HCT116 (cell line): ENCODE data around the gene SGCB. TPM values are rescaled to one million over a fixed set of nuclear protein-coding genes. Genes with fewer than 3 reads are reported as not detected.

ENCODE experiments used
- ATAC-seq: fragments of 200-7000 bp; cut with Tn5 transposase; 2 replicates; pipeline ENCODE4 v1.9.1; 2020; ENCODE audit warnings: mild to moderate bottlenecking, moderate library complexity
- BruUV-seq: library from RNA; stranded (reverse); fragments of 400-500 nt; replicated peaks from 2 replicates; lab custom pipeline; 2021; lab: Mats Ljungman, UMichigan
- CTCF ChIA-PET: fragments of 300-600 bp; sonication (Branson Sonifier 250); formaldehyde crosslinking; loops from one replicate; lab custom pipeline; 2021; ENCODE audit warnings: antibody characterized with exemption; lab: Charles Lee
- POLR2A ChIA-PET: fragments of 300-600, 350-600 bp; sonication (Branson Sonifier 250); formaldehyde crosslinking; loops from one replicate; lab custom pipeline; 2021; ENCODE audit warnings: antibody characterized with exemption; lab: Charles Lee
- RAD21 ChIA-PET, 2 experiments: fragments of 300-600 bp; sonication (Branson Sonifier 250); formaldehyde crosslinking; loops; one replicate each; lab custom pipeline; 2023; ENCODE audit warnings: low total read pairs in 2 of 2; ENCODE audit not compliant: uncharacterized antibody in 2 of 2, unreplicated experiment in 2 of 2, low non-redundant PET in 1 of 2; lab: Charles Lee
- DNase-seq: peaks from one replicate; pipeline ENCODE4 v3.0.0-alpha.2; 2010; ENCODE audit warnings: low read depth, low spot score
- H2AFZ ChIP-seq: fragments of 200-600 bp; shearing (Covaris generic), sonication (generic); 2 replicates; pipeline ENCODE4 v1.6.1; 2017; ENCODE audit warnings: low read depth, mixed run types, mixed read lengths, antibody characterized with exemption, low read length; ENCODE audit not compliant: poor library complexity, severe bottlenecking
- H3K27ac ChIP-seq: 2 replicates; pipeline ENCODE4 v1.5.1; 2012; ENCODE audit warnings: low read depth, low read length
- H3K27me3 ChIP-seq: fragments of 200-600 bp; sonication (generic); 2 replicates; pipeline ENCODE4 v1.6.1; 2016; ENCODE audit warnings: mixed run types, low read length, mixed read lengths; ENCODE audit not compliant: insufficient read depth
- H3K36me3 ChIP-seq, 2 experiments: fragments of 200-500 bp in 1 of 2; fragments of 200-600 bp in 1 of 2; sonication (Bioruptor generic) in 1 of 2; sonication (generic) in 1 of 2; 2 replicates each; pipeline versions ENCODE4 v1.5.1 to v1.6.1; 2014 to 2016; ENCODE audit warnings: low read length in 2 of 2, inconsistent platforms in 1 of 2, mixed read lengths in 1 of 2, mixed run types in 1 of 2; ENCODE audit not compliant: insufficient read depth in 2 of 2, control insufficient read depth in 1 of 2
- H3K4me1 ChIP-seq, 2 experiments: fragments of 200-600 bp in 1 of 2; sonication (generic) in 1 of 2; 2 replicates each; pipeline versions ENCODE4 v1.5.1 to v1.6.1; 2012 to 2017; ENCODE audit warnings: low read length in 2 of 2, inconsistent platforms in 1 of 2, mild to moderate bottlenecking in 1 of 2, mixed read lengths in 1 of 2, mixed run types in 1 of 2, moderate library complexity in 1 of 2; ENCODE audit not compliant: insufficient read depth in 2 of 2, control insufficient read depth in 1 of 2
- H3K4me2 ChIP-seq: fragments of 200-600 bp; sonication (generic); 2 replicates; pipeline ENCODE4 v1.6.1; 2017; ENCODE audit warnings: mixed run types, low read length, mixed read lengths
- H3K4me3 ChIP-seq, 2 experiments: fragments of 200-600 bp in 1 of 2; sonication (generic) in 1 of 2; replicated peaks in 1 of 2; 2 replicates each; pipeline ENCODE4 v1.5.1; 2011 to 2016; ENCODE audit warnings: low read length in 2 of 2, control low read depth in 1 of 2, low read depth in 1 of 2, mild to moderate bottlenecking in 1 of 2, mixed read lengths in 1 of 2, mixed run types in 1 of 2
- H3K79me2 ChIP-seq: fragments of 200-600 bp; sonication (generic); 2 replicates; pipeline ENCODE4 v1.6.1; 2017; ENCODE audit warnings: mild to moderate bottlenecking, mixed run types, low read length, moderate library complexity, mixed read lengths; ENCODE audit not compliant: insufficient read depth
- H3K9ac ChIP-seq: fragments of 200-600 bp; sonication (generic); 2 replicates; pipeline ENCODE4 v1.6.1; 2016; ENCODE audit warnings: low read length, mixed read lengths
- H3K9me2 ChIP-seq: fragments of 200-600 bp; sonication (generic), shearing (Covaris generic); 2 replicates; pipeline ENCODE4 v1.6.1; 2017; ENCODE audit warnings: mixed run types, mild to moderate bottlenecking, moderate library complexity; ENCODE audit not compliant: insufficient read depth
- H3K9me3 ChIP-seq, 2 experiments: fragments of 200-500 bp in 1 of 2; fragments of 200-600 bp in 1 of 2; sonication (Bioruptor generic) in 1 of 2; sonication (generic) in 1 of 2; 2 replicates each; pipeline ENCODE4 v1.6.1; 2014 to 2017; ENCODE audit warnings: low read length in 2 of 2, mixed read lengths in 2 of 2, inconsistent platforms in 1 of 2, low read depth in 1 of 2, mild to moderate bottlenecking in 1 of 2, mixed run types in 1 of 2, moderate library complexity in 1 of 2; ENCODE audit not compliant: control insufficient read depth in 1 of 2, insufficient read depth in 1 of 2
- H4K20me1 ChIP-seq: fragments of 200-600 bp; sonication (generic), shearing (Covaris generic); 2 replicates; pipeline ENCODE4 v1.6.1; 2017; ENCODE audit warnings: mixed run types, mild to moderate bottlenecking, moderate library complexity; ENCODE audit not compliant: insufficient read depth
- CBX3 ChIP-seq: IDR thresholded peaks from 2 replicates; pipeline ENCODE4 v1.6.1; 2012; ENCODE audit warnings: low read depth
- ELF1 ChIP-seq: IDR thresholded peaks from 2 replicates; pipeline ENCODE4 v1.6.1; 2012; ENCODE audit warnings: low read depth, borderline replicate concordance
- EZH2phosphoT487 ChIP-seq: fragments of 200-600 bp; IDR thresholded peaks from 2 replicates; pipeline ENCODE4 v1.6.1; 2018; ENCODE audit warnings: antibody characterized with exemption, borderline replicate concordance
- FOSL1 ChIP-seq: IDR thresholded peaks from 2 replicates; pipeline ENCODE4 v1.6.1; 2012; ENCODE audit warnings: low read depth
- JUND ChIP-seq: IDR thresholded peaks from 2 replicates; pipeline ENCODE4 v1.6.1; 2012
- POLR2A ChIP-seq: IDR thresholded peaks from 2 replicates; pipeline ENCODE4 v1.7.0; 2011; ENCODE audit warnings: borderline replicate concordance; ENCODE audit not compliant: insufficient read depth, insufficient read length; ENCODE audit errors: extremely low read depth
- RAD21 ChIP-seq: IDR thresholded peaks from 2 replicates; pipeline ENCODE4 v1.6.1; 2012; ENCODE audit warnings: low read depth, mild to moderate bottlenecking
- SIN3A ChIP-seq: IDR thresholded peaks from 2 replicates; pipeline ENCODE4 v1.6.1; 2012; ENCODE audit warnings: low read depth
- SP1 ChIP-seq: IDR thresholded peaks from 2 replicates; pipeline ENCODE4 v1.6.1; 2012; ENCODE audit warnings: low read depth
- SRF ChIP-seq: IDR thresholded peaks from 2 replicates; pipeline ENCODE4 v1.6.1; 2012; ENCODE audit warnings: low read depth
- TCF7L2 ChIP-seq: IDR thresholded peaks from 2 replicates; pipeline ENCODE4 v1.7.0; 2011; ENCODE audit warnings: borderline replicate concordance, inconsistent platforms; ENCODE audit not compliant: insufficient read depth, insufficient read length; ENCODE audit errors: extremely low read depth
- YY1 ChIP-seq: IDR thresholded peaks from 2 replicates; pipeline ENCODE4 v1.6.1; 2011; ENCODE audit warnings: low read length, low read depth, moderate library complexity, mild to moderate bottlenecking; ENCODE audit not compliant: insufficient replicate concordance; ENCODE audit errors: extremely low read depth
- ZFX ChIP-seq: fragments of 450-650 bp; IDR thresholded peaks from 2 replicates; pipeline ENCODE4 v1.6.1; 2017
- intact Hi-C: fragments of 100-400 bp; cut with micrococcal nuclease; formaldehyde crosslinking; loops from 2 replicates; pipeline ENCODE4 v1.10.0; 2022
- total RNA-seq: library from RNA; stranded (reverse); gene quantifications from one replicate; pipeline ENCODE4 v1.2.1, GENCODE V29; 2021; ENCODE audit not compliant: unreplicated experiment
- TF ChIP-seq, protein P1 (sequence below), 3 experiments: fragments of 200-600 bp in 1 of 3; sonication (generic) in 1 of 3; IDR thresholded peaks in 2 of 3; conservative IDR thresholded peaks in 1 of 3; 2 replicates each; pipeline ENCODE4 v1.5.1; 2012 to 2017; ENCODE audit warnings: low read depth in 2 of 3, low read length in 2 of 3, antibody characterized with exemption in 1 of 3, borderline replicate concordance in 1 of 3, control low read depth in 1 of 3, mild to moderate bottlenecking in 1 of 3, mixed read lengths in 1 of 3, mixed run types in 1 of 3, moderate library complexity in 1 of 3; ENCODE audit not compliant: insufficient read depth in 1 of 3
- TF ChIP-seq, protein P2 (sequence below): IDR thresholded peaks from 2 replicates; pipeline ENCODE4 v1.6.1; 2012
- TF ChIP-seq, protein P3 (sequence below): IDR thresholded peaks from 2 replicates; pipeline ENCODE4 v1.6.1; 2011; ENCODE audit warnings: mild to moderate bottlenecking, low read length, moderate library complexity; ENCODE audit not compliant: insufficient replicate concordance; ENCODE audit errors: extremely low read depth
- TF ChIP-seq, protein P4 (sequence below): IDR thresholded peaks from 2 replicates; pipeline ENCODE4 v1.6.1; 2012; ENCODE audit warnings: low read depth
- TF ChIP-seq, protein P5 (sequence below): IDR thresholded peaks from 2 replicates; pipeline ENCODE4 v1.6.1; 2012

The SGCB gene
- total RNA-seq, 1 experiment from 2014 or later, result 18.3 TPM

DNA sequence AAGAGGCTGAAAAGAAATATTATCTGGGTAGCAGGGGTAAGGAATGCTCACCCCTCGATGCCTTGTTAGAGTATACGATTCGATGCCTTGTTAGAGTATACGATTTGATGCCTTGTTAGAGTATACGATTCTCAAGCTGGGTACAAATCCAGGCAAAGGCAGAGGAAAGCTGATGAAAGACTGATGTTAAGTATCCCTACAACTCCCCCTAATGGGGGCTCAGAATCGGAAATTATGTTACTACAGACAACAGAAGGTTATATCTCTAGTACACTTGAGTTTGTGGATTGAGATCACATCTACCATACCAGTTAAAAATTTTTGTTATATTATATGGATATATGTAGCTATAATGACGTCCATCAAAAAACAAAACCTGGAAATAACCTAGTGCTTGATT lies 22.7 kb downstream of the SGCB start:
- intact Hi-C loops, result no loop called here
- POLR2A ChIA-PET, result no interaction called here
- BruUV-seq, result no TSS peak
- H3K27ac ChIP-seq, result no peak overlapping the region
- CTCF ChIA-PET, result no interaction called here
- no peak overlapping the region for H2AFZ ChIP-seq
- ATAC-seq (no peak; the same call in 1 of the 2 replicates), DNase-seq (no peak)
- peaks cover 3 to 9% of the 10 kb centered on the region in 2 experiments for H3K4me1 ChIP-seq
- no peaks in the 10 kb centered on the region for H3K79me2 ChIP-seq
- no peaks in the 10 kb centered on the region for H3K36me3 ChIP-seq
- no peak overlapping the region for H3K4me2 ChIP-seq
- no peak overlapping the region for H3K9ac ChIP-seq
- no peaks in the 10 kb centered on the region for H3K9me3 ChIP-seq
- no peak overlapping the region for H3K4me3 ChIP-seq
- no peaks in the 10 kb centered on the region for H3K9me2 ChIP-seq
- no peaks in the 10 kb centered on the region for H3K27me3 ChIP-seq
- RAD21 ChIA-PET, result interaction anchor here in 1 of 2 experiments (0.7 kb wide), 1 partner anchor 65 kb away, joined by 3 read pairs; no protein-coding TSS in a partner anchor
- no peaks in the 10 kb centered on the region for H4K20me1 ChIP-seq
- TF ChIP-seq, protein P1, sequence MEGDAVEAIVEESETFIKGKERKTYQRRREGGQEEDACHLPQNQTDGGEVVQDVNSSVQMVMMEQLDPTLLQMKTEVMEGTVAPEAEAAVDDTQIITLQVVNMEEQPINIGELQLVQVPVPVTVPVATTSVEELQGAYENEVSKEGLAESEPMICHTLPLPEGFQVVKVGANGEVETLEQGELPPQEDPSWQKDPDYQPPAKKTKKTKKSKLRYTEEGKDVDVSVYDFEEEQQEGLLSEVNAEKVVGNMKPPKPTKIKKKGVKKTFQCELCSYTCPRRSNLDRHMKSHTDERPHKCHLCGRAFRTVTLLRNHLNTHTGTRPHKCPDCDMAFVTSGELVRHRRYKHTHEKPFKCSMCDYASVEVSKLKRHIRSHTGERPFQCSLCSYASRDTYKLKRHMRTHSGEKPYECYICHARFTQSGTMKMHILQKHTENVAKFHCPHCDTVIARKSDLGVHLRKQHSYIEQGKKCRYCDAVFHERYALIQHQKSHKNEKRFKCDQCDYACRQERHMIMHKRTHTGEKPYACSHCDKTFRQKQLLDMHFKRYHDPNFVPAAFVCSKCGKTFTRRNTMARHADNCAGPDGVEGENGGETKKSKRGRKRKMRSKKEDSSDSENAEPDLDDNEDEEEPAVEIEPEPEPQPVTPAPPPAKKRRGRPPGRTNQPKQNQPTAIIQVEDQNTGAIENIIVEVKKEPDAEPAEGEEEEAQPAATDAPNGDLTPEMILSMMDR (IDR thresholded peaks at IDR 0.05 in 2 of 3, conservative IDR thresholded peaks at IDR 0.05 in 1 of 3; ENCODE audit: borderline replicate concordance in 1 of 3, insufficient read depth in 1 of 3, low read depth in 2 of 3, low read length in 2 of 3), result peak; percentile 4 to 20 (median 17); a peak in 1 of 6 replicates
- TF ChIP-seq TCF7L2 (no peak), FOSL1 (no peak), POLR2A (no peak), YY1 (no peak), ELF1 (no peak), JUND (no peak), SIN3A (no peak), CBX3 (no peak), SRF (no peak), SP1 (no peak), ZFX (no peak), EZH2phosphoT487 (no peak), RAD21 (peak; percentile 48)
- TF ChIP-seq, protein P2, sequence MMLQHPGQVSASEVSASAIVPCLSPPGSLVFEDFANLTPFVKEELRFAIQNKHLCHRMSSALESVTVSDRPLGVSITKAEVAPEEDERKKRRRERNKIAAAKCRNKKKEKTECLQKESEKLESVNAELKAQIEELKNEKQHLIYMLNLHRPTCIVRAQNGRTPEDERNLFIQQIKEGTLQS, result no peak
- TF ChIP-seq, protein P3, sequence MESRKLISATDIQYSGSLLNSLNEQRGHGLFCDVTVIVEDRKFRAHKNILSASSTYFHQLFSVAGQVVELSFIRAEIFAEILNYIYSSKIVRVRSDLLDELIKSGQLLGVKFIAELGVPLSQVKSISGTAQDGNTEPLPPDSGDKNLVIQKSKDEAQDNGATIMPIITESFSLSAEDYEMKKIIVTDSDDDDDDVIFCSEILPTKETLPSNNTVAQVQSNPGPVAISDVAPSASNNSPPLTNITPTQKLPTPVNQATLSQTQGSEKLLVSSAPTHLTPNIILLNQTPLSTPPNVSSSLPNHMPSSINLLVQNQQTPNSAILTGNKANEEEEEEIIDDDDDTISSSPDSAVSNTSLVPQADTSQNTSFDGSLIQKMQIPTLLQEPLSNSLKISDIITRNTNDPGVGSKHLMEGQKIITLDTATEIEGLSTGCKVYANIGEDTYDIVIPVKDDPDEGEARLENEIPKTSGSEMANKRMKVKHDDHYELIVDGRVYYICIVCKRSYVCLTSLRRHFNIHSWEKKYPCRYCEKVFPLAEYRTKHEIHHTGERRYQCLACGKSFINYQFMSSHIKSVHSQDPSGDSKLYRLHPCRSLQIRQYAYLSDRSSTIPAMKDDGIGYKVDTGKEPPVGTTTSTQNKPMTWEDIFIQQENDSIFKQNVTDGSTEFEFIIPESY, result no peak
- TF ChIP-seq, protein P4, sequence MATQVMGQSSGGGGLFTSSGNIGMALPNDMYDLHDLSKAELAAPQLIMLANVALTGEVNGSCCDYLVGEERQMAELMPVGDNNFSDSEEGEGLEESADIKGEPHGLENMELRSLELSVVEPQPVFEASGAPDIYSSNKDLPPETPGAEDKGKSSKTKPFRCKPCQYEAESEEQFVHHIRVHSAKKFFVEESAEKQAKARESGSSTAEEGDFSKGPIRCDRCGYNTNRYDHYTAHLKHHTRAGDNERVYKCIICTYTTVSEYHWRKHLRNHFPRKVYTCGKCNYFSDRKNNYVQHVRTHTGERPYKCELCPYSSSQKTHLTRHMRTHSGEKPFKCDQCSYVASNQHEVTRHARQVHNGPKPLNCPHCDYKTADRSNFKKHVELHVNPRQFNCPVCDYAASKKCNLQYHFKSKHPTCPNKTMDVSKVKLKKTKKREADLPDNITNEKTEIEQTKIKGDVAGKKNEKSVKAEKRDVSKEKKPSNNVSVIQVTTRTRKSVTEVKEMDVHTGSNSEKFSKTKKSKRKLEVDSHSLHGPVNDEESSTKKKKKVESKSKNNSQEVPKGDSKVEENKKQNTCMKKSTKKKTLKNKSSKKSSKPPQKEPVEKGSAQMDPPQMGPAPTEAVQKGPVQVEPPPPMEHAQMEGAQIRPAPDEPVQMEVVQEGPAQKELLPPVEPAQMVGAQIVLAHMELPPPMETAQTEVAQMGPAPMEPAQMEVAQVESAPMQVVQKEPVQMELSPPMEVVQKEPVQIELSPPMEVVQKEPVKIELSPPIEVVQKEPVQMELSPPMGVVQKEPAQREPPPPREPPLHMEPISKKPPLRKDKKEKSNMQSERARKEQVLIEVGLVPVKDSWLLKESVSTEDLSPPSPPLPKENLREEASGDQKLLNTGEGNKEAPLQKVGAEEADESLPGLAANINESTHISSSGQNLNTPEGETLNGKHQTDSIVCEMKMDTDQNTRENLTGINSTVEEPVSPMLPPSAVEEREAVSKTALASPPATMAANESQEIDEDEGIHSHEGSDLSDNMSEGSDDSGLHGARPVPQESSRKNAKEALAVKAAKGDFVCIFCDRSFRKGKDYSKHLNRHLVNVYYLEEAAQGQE, result no peak
- TF ChIP-seq, protein P5, sequence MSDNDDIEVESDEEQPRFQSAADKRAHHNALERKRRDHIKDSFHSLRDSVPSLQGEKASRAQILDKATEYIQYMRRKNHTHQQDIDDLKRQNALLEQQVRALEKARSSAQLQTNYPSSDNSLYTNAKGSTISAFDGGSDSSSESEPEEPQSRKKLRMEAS, result no peak
